Esophagus squamous epithelium (tissue), 5 donors: Measurements from ENCODE around the gene GNAT3. TPM values are rescaled to one million over a fixed set of nuclear protein-coding genes. Genes with fewer than 3 reads are reported as not detected.
A peak's percentile ranks its signal among the peaks of the same experiment; 100 is the strongest.

Source experiments
- DNase-seq: peaks from one replicate; lab custom pipeline; 2025; lab: John Stamatoyannopoulos, UW
- H3K27ac ChIP-seq, 4 donors: fragments of 200-600 bp; sonication (generic); one replicate each; pipeline ENCODE4 v1.5.1; 2016 to 2019; ENCODE audit warnings: mild to moderate bottlenecking in 1 of 4
- H3K27me3 ChIP-seq, 4 donors: fragments of 200-600 bp; sonication (generic); 1 replicate in 3 of 4; 2 replicates in 1 of 4; pipeline versions ENCODE4 v1.5.1 to v1.6.0; 2017 to 2021; ENCODE audit warnings: antibody characterized with exemption in 1 of 4
- H3K36me3 ChIP-seq, 3 donors: fragments of 200-600 bp; sonication (generic); one replicate each; pipeline ENCODE4 v1.5.1; 2016 to 2019
- H3K4me1 ChIP-seq, 3 donors: fragments of 200-600 bp; sonication (generic); one replicate each; pipeline ENCODE4 v1.5.1; 2017 to 2019
- H3K4me3 ChIP-seq, 4 donors: fragments of 200-600 bp; sonication (generic); 1 replicate in 3 of 4; 2 replicates in 1 of 4; pipeline ENCODE4 v1.5.1; 2016 to 2019; ENCODE audit warnings: mild to moderate bottlenecking in 2 of 4, moderate library complexity in 1 of 4
- H3K9me3 ChIP-seq, 3 donors: fragments of 200-600 bp; sonication (generic); one replicate each; pipeline ENCODE4 v1.5.1; 2016 to 2019
- POLR2A ChIP-seq, 4 donors: fragments of 450-650 bp; IDR thresholded peaks; one replicate each; pipeline ENCODE4 v1.6.1; 2017; ENCODE audit warnings: antibody characterized with exemption in 4 of 4, mild to moderate bottlenecking in 4 of 4, moderate library complexity in 3 of 4
- WGBS, 2 donors: methylation state at CpG; one replicate each; pipeline ENCODE4 v1.1.5; 2018; 5-methylcytosine and 5-hydroxymethylcytosine counted together
- intact Hi-C: fragments of 100-400 bp; cut with DNase I; formaldehyde crosslinking; loops from one replicate; pipeline ENCODE4 v1.15.0; 2022
- total RNA-seq, 4 donors: library from RNA; depleted of rRNA; stranded (reverse); fragments of >200 nt; gene quantifications; one replicate each; pipeline ENCODE4 v1.1.0, GENCODE V29; 2016
- TF ChIP-seq, protein P1 (sequence below), 6 experiments: fragments of 450-650 bp in 4 of 6; fragments of 200-600 bp in 2 of 6; sonication (generic) in 2 of 6; IDR thresholded peaks; one replicate each; pipeline ENCODE4 v1.5.1; 2016 to 2019; ENCODE audit warnings: antibody characterized with exemption in 6 of 6, mild to moderate bottlenecking in 4 of 6, moderate library complexity in 4 of 6
- donor health status: DM: yes; HTN: yes; CAD: no.

The GNAT3 gene
- total RNA-seq, 4 donors from 2014 or later, result not detected

DNA sequence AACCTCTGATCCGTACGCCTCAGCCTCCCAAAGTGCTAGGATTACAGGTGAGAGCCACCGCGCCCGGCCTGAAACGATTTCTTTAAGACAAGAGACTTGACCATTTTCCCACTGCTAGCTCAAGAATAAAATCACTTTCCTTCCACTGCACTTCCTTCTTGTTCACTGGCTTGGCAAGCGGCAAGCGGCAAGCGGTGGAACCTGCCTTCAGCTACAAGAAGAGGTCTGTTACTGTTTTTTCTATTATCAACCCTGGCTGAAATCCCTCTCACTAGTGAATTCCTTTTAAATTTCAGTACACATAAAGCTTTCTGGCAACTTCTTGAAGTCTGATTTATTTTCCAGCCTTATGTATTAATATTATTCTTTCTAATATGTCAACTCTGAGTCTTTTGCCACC, 12.8 kb upstream of the GNAT3 start:
- Histone ChIP-seq H3K36me3 (no peaks in the 10 kb centered on the region), H3K9me3 (no peaks in the 10 kb centered on the region), H3K27me3 (no peaks in the 10 kb centered on the region), H3K4me3 (no peak overlapping the region), H3K4me1 (peaks cover 0 to 8% (median 0%) of the 10 kb centered on the region in 3 donors), H3K27ac (no peak overlapping the region)
- DNase-seq, result no peak
- intact Hi-C loops, result no loop called here
- 86 to 92% methylated on average over 7 to 9 of the region's 9 CpGs for WGBS, 2 donors
- TF ChIP-seq POLR2A (IDR thresholded peaks at IDR 0.05), result no peak
- TF ChIP-seq, protein P1, sequence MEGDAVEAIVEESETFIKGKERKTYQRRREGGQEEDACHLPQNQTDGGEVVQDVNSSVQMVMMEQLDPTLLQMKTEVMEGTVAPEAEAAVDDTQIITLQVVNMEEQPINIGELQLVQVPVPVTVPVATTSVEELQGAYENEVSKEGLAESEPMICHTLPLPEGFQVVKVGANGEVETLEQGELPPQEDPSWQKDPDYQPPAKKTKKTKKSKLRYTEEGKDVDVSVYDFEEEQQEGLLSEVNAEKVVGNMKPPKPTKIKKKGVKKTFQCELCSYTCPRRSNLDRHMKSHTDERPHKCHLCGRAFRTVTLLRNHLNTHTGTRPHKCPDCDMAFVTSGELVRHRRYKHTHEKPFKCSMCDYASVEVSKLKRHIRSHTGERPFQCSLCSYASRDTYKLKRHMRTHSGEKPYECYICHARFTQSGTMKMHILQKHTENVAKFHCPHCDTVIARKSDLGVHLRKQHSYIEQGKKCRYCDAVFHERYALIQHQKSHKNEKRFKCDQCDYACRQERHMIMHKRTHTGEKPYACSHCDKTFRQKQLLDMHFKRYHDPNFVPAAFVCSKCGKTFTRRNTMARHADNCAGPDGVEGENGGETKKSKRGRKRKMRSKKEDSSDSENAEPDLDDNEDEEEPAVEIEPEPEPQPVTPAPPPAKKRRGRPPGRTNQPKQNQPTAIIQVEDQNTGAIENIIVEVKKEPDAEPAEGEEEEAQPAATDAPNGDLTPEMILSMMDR (IDR thresholded peaks at IDR 0.05), result no peak

DNA sequence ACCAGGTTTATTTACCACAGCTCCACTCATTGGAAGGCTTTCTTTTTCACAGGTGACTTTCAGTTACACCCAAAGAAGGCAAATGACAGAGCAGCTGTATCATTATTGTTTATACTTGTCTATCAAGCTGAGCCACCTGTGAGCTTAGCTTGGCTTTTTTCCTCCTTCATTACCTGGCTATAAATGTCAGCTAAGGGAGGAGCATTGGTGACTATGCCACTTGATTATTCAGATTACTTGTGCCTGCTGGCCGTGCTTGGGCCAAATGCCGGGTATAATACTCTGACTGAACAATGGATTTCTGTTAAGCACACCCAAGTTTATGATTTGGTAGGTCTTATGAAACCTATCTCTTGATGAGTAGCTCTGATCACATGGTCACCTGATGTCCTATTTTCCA, 9.9 kb upstream of the GNAT3 start:
- intact Hi-C loops, result no loop called here
- no peaks in the 10 kb centered on the region for H3K36me3 ChIP-seq
- TF ChIP-seq, protein P1 (IDR thresholded peaks at IDR 0.05), result no peak
- no peak for TF ChIP-seq POLR2A (IDR thresholded peaks at IDR 0.05)
- no peak overlapping the region for H3K4me3 ChIP-seq
- no peaks in the 10 kb centered on the region for H3K9me3 ChIP-seq
- peak overlapping the region in 2 of 4 donors; percentile 27 to 65 for H3K27ac ChIP-seq
- 64 to 66% methylated on average over 2 of the region's 2 CpGs for WGBS, 2 donors
- H3K27me3 ChIP-seq, result no peaks in the 10 kb centered on the region
- no peak for DNase-seq
- H3K4me1 ChIP-seq, result peaks cover 0 to 8% (median 0%) of the 10 kb centered on the region in 3 donors

DNA sequence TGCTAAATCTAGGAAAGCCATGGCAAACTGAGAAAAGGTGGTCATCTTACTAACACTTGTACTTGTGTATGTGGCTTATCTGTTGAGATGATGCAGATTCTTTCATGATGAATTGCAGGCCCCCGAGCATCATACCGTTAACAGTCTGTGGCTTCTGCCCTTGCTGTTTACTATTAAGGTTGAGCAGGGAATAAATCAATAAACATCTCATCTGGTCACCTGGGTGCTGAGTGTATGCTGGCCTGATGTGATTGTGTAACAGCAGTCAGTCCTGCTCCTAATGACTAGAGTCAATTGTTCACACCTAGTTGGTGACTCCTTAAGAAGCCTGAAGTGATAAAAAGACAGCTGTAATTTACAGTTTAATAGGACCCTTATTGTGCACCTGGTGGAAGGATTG, 8.3 kb upstream of the GNAT3 start:
- intact Hi-C loops, result no loop called here
- Histone ChIP-seq H3K9me3 (no peaks in the 10 kb centered on the region), H3K36me3 (no peaks in the 10 kb centered on the region), H3K4me3 (no peak overlapping the region), H3K27ac (peak overlapping the region in 1 of 4 donors; percentile 17), H3K4me1 (peaks cover 0 to 8% (median 0%) of the 10 kb centered on the region in 3 donors), H3K27me3 (no peaks in the 10 kb centered on the region)
- 50 to 88% methylated on average over 2 of the region's 2 CpGs for WGBS, 2 donors
- TF ChIP-seq, protein P1 (IDR thresholded peaks at IDR 0.05), result no peak
- TF ChIP-seq POLR2A (IDR thresholded peaks at IDR 0.05), result no peak
- no peak for DNase-seq

DNA sequence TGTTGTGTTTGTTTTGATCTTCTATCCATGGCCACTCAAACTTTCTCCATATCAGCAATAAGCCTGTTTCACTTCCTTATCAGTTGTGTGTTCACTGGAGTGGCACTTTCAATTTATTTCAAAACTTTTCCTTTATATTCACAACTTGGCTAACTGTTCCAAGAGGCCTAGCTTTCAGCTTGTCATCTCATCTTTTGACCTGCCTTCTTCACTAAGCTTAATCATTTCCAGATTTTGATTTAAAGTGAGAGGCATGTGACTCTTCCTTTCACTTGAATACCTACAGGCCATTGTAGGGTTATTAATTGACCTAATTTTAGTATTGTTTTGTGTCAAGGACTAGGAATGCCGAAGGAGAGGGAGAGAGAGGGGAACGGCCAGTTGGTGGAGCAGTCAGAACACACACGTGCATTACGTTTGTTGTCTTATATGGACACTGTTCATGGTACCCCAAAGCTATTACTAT, 5.5 kb upstream of the GNAT3 start:
- no peaks in the 10 kb centered on the region for H3K27me3 ChIP-seq
- H3K4me1 ChIP-seq, result peaks cover 0 to 8% (median 0%) of the 10 kb centered on the region in 3 donors
- DNase-seq, result no peak
- TF ChIP-seq, protein P1 (IDR thresholded peaks at IDR 0.05), result no peak
- TF ChIP-seq POLR2A (IDR thresholded peaks at IDR 0.05), result no peak
- no peaks in the 10 kb centered on the region for H3K9me3 ChIP-seq
- no peak overlapping the region for H3K27ac ChIP-seq
- 76 to 82% methylated on average over 4 of the region's 4 CpGs for WGBS, 2 donors
- H3K36me3 ChIP-seq, result no peaks in the 10 kb centered on the region
- intact Hi-C loops, result no loop called here
- H3K4me3 ChIP-seq, result no peak overlapping the region

DNA sequence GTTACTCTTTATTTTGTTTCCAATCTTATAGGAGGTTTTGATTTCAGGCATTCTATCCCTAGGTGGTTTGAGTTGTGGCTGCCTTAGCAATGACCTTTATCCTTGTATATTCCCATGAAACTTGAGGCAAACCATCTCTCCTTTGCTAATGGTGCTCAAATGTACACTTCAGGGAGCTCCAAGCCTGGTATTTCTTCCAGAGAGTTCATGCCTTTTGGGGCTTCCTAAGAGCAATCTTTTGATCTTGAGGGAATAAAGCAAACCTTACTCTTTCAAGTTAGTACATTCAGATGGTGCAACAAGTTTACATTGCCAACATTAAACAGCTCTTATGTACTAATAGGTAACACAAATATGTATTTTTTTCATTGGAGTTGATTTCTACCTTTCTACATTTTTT, 3.4 kb upstream of the GNAT3 start:
- Histone ChIP-seq H3K9me3 (no peaks in the 10 kb centered on the region), H3K36me3 (no peaks in the 10 kb centered on the region), H3K27me3 (no peaks in the 10 kb centered on the region), H3K27ac (no peak overlapping the region), H3K4me1 (no peaks in the 10 kb centered on the region), H3K4me3 (no peak overlapping the region)
- intact Hi-C loops, result no loop called here
- no peak for DNase-seq
- no peak for TF ChIP-seq POLR2A (IDR thresholded peaks at IDR 0.05)
- TF ChIP-seq, protein P1 (IDR thresholded peaks at IDR 0.05), result no peak
